Measurements from ENCODE around the gene SPP2.

Gene SPP2

DNA sequence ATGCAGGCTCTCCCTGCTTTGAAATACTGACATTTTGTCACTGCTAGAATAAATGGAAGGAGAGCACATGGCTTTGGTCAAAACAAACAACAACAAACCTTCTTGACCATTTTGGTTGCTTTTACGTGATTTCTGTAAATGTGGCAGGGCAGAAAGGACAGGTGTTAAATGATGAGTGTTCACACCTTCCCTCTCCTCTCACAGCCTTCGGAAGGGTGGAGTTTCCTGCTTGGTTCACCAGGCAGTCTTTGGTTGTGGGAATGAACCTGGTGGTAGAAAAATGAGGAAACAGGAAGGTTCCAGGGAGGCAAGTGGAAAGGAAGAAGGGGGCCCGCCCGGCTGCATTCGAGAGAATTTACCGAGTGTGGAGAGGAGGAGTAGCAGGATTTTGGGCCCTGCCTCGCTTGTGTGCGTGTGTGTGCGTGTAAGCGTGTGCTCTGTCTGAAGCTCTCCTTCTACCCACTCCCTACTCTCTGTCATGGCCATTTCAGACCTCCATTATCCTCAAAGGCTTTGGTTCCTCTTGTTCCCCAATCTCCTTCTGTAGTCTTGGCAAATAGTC, 23.7 kb upstream of the SPP2 start:
- ATAC-seq (replicated peaks) (no peak), DNase-seq (no peak)
- Mint-ChIP-seq H3K27ac (no peak overlapping the region), H3K27me3 (peaks cover 30 to 38% of the 10 kb centered on the region in 2 donors), H3K4me3 (no peak overlapping the region), H3K36me3 (peaks cover 0 to 5% of the 10 kb centered on the region in 2 donors), H3K9me3 (peaks cover 0 to 4% of the 10 kb centered on the region in 2 donors), H3K4me1 (peaks cover 6 to 19% of the 10 kb centered on the region in 2 donors)

DNA sequence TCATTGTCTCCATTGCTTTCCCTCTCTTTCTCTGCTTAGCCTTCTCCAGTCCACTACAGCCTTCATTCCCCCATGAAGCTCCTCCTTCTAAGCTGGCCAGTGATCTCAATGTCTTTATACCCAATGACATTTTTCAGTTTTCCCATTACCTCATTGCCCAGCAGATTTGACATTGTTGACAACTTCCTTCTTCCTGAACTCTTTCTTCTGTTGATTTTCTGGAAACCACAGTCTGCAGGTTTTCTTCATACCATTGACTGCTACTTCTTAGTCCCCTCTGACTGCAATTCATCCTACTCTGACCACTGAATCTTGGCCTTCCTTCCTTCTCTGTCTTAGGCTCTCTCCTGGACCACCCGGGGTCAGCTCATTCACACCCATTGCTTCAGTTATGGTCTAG, 22.9 kb upstream of the SPP2 start:
- H3K4me1 Mint-ChIP-seq: peaks cover 6 to 19% of the 10 kb centered on the region in 2 donors
- H3K27ac Mint-ChIP-seq: no peak overlapping the region
- no peak for ATAC-seq (replicated peaks)
- H3K27me3 Mint-ChIP-seq: peaks cover 33 to 38% of the 10 kb centered on the region in 2 donors
- no peak overlapping the region for H3K4me3 Mint-ChIP-seq
- H3K36me3 Mint-ChIP-seq: peaks cover 0 to 5% of the 10 kb centered on the region in 2 donors
- H3K9me3 Mint-ChIP-seq: peaks cover 0 to 6% of the 10 kb centered on the region in 2 donors
- DNase-seq: no peak

DNA sequence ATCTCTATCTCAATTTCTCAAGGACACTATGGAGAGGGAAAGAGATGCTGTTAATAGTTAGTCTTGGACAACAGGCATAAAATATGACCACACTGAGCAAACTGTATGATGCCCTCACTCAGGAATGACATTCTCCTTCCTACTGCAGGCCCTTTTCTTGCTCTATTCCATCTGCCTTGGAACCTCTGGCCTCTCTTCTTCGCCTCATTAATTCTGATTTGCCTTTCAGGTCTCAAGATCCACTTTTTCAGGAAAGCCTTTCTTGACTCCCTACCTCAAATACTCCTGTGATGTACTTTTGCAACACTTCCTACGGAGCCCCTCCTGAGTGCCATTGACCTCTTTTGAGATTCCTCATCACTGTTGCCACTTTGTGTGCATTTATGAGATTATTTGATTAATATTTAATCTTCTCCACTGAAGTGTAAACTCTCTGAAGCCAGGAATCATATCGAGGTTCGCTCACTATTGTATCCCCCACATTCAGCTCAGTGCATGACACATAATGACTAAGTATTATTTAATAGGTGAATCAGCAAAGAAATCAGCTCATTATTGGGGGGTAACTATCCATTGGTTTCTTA, 21.3 kb upstream of the SPP2 start:
- H3K36me3 Mint-ChIP-seq: peaks cover 5% of the 10 kb centered on the region in 2 donors
- H3K27ac Mint-ChIP-seq: no peak overlapping the region
- H3K4me1 Mint-ChIP-seq: peaks cover 6 to 19% of the 10 kb centered on the region in 2 donors
- H3K4me3 Mint-ChIP-seq: no peak overlapping the region
- peaks cover 39 to 46% of the 10 kb centered on the region in 2 donors for H3K27me3 Mint-ChIP-seq
- no peak for DNase-seq
- no peak for ATAC-seq (replicated peaks)
- peaks cover 10% of the 10 kb centered on the region in 2 donors for H3K9me3 Mint-ChIP-seq

DNA sequence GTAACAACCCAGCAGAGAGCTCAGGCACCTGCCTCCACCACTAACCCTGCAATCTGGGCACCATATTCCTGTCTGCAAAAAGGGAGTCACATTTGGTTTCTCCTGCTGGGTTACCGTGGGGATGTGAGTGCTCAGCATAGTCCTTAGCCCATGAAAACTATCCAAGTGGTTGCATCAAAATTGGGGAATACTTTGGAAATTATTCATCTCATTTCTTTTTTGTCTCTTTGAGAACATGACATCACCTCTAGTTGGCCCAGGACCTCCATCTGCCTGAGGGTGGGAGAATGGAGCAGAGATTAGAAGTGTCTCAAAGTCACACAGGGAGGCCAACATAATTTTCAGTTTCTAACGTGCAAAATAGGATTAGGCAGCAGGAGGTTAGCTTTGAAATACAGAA, 19.3 kb upstream of the SPP2 start:
- Mint-ChIP-seq H3K27ac (no peak overlapping the region), H3K4me1 (peaks cover 1 to 5% of the 10 kb centered on the region in 2 donors), H3K9me3 (peaks cover 15 to 18% of the 10 kb centered on the region in 2 donors), H3K36me3 (peaks cover 5% of the 10 kb centered on the region in 2 donors), H3K4me3 (no peak overlapping the region), H3K27me3 (peaks cover 52 to 64% of the 10 kb centered on the region in 2 donors)
- no peak for ATAC-seq (replicated peaks)
- DNase-seq: no peak

DNA sequence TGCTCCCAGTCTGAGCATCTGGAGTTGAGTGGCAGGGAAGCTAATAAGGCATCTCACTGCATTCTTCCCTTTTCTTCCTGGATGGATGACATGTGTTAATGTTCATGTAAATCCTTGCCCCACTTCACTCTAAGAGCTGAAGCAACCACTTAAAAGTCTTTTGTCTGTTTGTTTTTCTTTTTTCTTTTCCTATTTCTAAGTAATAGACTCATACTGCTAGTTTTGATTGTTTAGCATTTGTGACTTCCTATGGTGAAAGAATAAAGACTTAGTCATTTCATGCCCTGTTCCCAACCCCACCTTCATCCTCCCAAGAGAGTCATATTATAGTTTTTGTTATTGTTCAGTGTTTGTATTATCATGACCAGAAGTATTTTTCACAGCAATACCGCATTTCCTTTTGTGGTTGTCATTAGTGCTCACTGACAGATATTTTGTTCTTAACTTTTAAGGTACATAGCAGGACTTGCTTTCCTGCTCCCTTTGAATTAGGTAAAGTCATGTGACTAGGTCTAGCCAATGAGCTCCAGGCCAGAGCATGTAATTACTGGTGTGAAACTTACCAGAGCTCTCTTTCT, 18.1 kb upstream of the SPP2 start:
- H3K27ac Mint-ChIP-seq: no peak overlapping the region
- no peaks in the 10 kb centered on the region for H3K4me1 Mint-ChIP-seq
- H3K9me3 Mint-ChIP-seq: peaks cover 15 to 22% of the 10 kb centered on the region in 2 donors
- peaks cover 51 to 74% of the 10 kb centered on the region in 2 donors for H3K27me3 Mint-ChIP-seq
- H3K36me3 Mint-ChIP-seq: peaks cover 5 to 8% of the 10 kb centered on the region in 2 donors
- no peak overlapping the region for H3K4me3 Mint-ChIP-seq
- no peak for DNase-seq
- no peak for ATAC-seq (replicated peaks)

DNA sequence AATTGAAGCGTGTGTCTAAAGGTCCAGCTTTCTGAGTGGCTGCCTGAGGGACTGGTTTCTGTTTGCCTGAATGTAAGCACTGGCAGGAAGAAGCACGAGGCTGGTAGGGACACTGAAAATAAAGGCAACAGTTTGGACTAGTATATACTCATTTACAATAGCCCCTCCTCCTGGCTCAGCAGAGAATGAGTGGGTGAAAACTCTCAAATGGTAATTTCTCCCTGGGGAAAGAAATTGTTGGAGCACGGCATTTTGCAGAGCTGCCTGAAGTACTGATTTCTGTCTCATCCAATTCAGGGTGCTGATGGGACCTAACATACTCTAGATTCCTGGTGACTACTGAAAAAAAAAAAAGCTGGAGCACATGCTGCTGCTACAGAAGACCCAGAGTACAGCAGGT, 17.3 kb upstream of the SPP2 start:
- peaks cover 15 to 22% of the 10 kb centered on the region in 2 donors for H3K9me3 Mint-ChIP-seq
- no peak overlapping the region for H3K4me3 Mint-ChIP-seq
- no peak overlapping the region for H3K27ac Mint-ChIP-seq
- ATAC-seq (replicated peaks) (no peak), DNase-seq (no peak)
- peaks cover 5 to 8% of the 10 kb centered on the region in 2 donors for H3K36me3 Mint-ChIP-seq
- H3K27me3 Mint-ChIP-seq: peaks cover 48 to 71% of the 10 kb centered on the region in 2 donors
- H3K4me1 Mint-ChIP-seq: no peaks in the 10 kb centered on the region

DNA sequence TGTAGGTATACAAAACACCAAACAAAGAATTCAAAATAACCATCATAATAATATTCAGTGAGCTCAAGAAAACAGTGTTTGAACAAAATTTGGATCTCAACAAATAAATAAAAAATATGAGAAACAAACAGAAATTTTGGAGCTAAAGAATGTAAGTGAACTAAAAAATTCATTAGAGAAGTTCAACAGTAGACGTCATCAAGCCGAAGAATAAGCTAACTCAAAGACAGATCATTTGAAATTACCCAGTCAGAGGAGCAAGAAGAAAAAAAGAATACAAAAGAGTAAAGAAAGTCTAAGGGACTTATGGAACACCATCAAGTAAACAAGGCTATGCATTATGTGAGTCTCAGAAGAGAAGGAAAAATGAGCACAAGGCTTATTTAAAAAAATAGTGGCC, 16.6 kb upstream of the SPP2 start:
- no peak for DNase-seq
- ATAC-seq (replicated peaks): no peak
- H3K9me3 Mint-ChIP-seq: peaks cover 19 to 25% of the 10 kb centered on the region in 2 donors
- H3K36me3 Mint-ChIP-seq: peaks cover 5 to 8% of the 10 kb centered on the region in 2 donors
- peaks cover 49 to 72% of the 10 kb centered on the region in 2 donors for H3K27me3 Mint-ChIP-seq
- no peaks in the 10 kb centered on the region for H3K4me1 Mint-ChIP-seq
- H3K27ac Mint-ChIP-seq: no peak overlapping the region
- no peak overlapping the region for H3K4me3 Mint-ChIP-seq

DNA sequence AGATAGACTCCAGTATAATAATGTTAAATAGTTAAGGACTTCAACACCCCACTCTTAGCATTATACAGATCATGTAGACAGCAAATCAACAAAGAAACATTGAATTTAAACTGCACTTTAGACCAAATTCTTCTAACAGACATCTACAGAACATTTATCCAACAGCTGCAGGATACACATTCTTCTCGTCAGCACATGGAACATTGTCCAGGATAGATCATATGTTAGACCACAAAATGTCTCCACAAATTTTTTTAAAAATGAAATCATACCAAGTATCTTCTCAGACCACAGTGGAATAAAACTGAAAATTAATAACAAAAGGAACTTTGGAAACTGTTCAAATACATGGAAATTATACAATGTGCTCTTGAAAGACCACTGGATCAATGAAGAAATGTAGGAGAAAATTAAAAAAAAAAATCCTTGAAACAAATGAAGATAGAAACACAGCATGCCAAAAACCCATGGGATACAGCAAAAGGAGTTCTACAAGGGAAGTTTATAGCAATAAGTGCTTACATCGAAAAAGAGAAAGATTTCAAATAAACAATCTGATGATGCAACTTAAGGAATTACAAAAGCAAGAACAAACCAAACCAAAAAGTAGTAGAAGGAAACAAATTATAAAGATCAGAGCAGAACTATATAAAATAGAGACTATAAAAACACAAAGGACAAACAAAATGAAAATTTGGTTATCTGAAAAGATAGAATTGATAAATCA, 12.3 kb upstream of the SPP2 start:
- H3K4me1 Mint-ChIP-seq: no peaks in the 10 kb centered on the region
- H3K36me3 Mint-ChIP-seq: peaks cover 5 to 9% of the 10 kb centered on the region in 2 donors
- H3K27ac Mint-ChIP-seq: no peak overlapping the region
- no peak for ATAC-seq (replicated peaks)
- peaks cover 47 to 65% of the 10 kb centered on the region in 2 donors for H3K27me3 Mint-ChIP-seq
- H3K4me3 Mint-ChIP-seq: no peak overlapping the region
- peaks cover 18 to 21% of the 10 kb centered on the region in 2 donors for H3K9me3 Mint-ChIP-seq
- DNase-seq: no peak

DNA sequence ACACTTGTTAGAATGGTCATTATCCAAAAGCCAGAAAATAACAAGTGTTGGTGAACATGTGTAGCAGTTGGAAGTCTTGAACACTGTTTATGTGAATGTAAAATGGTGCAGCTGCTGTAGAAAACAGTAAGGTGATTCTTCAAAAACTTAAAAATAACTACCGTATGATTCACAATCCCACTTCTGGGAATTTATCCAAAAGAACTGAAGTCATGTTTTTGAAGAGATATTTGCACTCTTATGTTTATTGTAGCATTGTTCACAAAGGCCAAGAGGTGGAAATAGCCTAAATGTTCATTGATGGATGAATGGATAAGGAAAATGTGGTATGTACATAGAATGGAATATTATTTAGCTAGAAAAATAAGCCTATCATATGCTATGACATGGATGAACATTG, 6.3 kb upstream of the SPP2 start:
- Mint-ChIP-seq H3K9me3 (no peaks in the 10 kb centered on the region), H3K36me3 (peaks cover 0 to 1% of the 10 kb centered on the region in 2 donors), H3K27me3 (peaks cover 35 to 39% of the 10 kb centered on the region in 2 donors), H3K4me3 (no peak overlapping the region), H3K4me1 (no peaks in the 10 kb centered on the region), H3K27ac (no peak overlapping the region)
- ATAC-seq (replicated peaks): no peak
- DNase-seq: no peak

DNA sequence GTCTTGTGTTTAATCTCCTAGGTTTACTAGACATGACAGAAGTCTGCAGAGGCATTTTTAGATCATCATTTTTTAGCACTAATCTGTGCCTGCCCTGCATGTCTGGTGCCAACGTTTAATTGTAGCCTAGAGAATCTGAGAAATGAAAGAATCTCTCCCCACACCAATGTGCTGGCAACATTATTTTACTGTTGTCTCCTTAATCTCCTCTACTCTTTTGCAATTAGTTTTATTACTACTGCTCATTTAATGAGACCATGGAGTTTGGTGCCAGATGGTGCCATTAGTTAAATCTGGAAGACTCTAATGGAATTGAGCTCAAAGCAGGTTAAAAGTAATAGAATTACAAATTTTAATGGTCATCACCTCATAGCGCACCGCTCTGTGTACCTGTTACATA, 4.0 kb upstream of the SPP2 start:
- peaks cover 22 to 31% of the 10 kb centered on the region in 2 donors for H3K27me3 Mint-ChIP-seq
- H3K4me1 Mint-ChIP-seq: no peaks in the 10 kb centered on the region
- H3K27ac Mint-ChIP-seq: no peak overlapping the region
- H3K4me3 Mint-ChIP-seq: no peak overlapping the region
- DNase-seq (no peak), ATAC-seq (replicated peaks) (no peak)
- H3K9me3 Mint-ChIP-seq: no peaks in the 10 kb centered on the region
- H3K36me3 Mint-ChIP-seq: no peaks in the 10 kb centered on the region

DNA sequence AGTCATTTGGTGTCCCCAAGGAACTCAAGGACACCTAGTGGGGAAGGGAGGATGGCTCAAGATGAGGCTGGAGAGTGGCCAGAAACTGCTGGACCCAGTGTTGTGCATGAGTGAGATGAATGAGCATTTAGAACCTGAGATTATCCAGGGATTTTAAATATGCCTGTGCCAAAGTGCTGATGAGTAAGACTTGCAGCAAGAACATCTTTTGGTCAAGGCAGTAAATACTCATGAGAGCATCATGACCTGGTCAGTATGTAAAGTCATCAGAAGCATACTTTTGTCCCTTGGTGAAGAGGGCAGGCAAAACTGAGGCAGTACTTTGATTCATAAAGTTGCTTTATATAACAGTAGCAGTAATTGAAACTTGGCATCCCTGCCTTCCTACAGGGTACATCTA, 3.1 kb upstream of the SPP2 start:
- DNase-seq: no peak
- Mint-ChIP-seq H3K36me3 (no peaks in the 10 kb centered on the region), H3K4me3 (no peak overlapping the region), H3K27me3 (peaks cover 30 to 34% of the 10 kb centered on the region in 2 donors), H3K27ac (no peak overlapping the region), H3K9me3 (no peaks in the 10 kb centered on the region), H3K4me1 (no peaks in the 10 kb centered on the region)
- no peak for ATAC-seq (replicated peaks)

DNA sequence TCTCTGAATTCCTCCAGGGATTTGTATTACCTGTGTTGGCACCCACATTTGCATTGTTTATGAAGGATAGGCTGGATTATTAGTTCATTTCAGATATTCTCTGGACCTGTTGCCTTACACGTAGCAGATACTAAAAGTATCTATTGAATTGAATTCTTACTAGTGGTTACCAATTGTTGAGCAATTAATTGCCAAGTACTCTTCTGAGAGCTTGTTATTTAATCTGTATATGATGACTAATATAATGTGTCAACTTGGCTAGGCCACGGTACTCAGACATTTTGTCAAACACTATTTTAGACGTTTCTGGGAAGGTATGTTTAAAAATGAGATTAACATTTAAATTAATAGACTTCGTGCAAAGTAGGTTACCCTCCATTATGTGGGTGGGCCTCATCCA, 2.5 kb upstream of the SPP2 start:
- Mint-ChIP-seq H3K4me1 (no peaks in the 10 kb centered on the region), H3K27me3 (peaks cover 37 to 38% of the 10 kb centered on the region in 2 donors), H3K27ac (no peak overlapping the region), H3K9me3 (no peaks in the 10 kb centered on the region), H3K36me3 (no peaks in the 10 kb centered on the region), H3K4me3 (no peak overlapping the region)
- DNase-seq: no peak
- ATAC-seq (replicated peaks): no peak

DNA sequence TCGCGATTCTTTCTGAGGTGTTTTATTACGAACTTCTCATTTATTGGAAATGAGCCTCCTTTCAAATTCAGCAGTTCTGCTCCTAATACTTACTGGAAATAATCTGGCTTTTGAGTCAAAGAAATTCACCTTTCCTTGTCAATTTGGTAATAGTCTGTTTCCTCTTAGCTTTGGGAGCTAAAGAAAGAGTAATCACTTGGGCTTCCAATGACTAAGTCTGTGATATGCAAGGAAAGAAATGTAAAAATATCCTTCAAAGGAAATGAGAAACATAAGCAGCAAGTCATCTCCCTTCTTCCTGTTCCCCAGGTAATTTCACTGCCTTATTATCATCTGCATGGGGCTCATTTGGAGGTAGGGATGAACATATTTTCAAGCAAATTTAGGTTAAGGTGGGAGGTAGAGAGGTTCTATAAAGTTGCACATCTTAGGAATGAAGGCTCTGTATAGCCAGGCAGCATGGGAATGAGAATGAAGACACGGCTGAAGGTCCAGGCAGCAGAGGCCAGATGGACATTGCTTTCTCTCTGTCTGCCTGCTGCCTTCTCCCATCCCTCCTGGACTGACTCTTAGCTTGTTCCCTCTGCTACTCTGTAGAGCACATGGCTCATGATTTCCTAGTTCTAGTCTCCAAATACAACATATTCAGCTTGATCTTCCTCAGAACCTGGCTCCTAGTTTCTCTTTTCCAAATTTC, 1.0 kb downstream of the SPP2 start:
- Mint-ChIP-seq H3K4me3 (no peak overlapping the region), H3K27ac (no peak overlapping the region), H3K9me3 (no peaks in the 10 kb centered on the region), H3K36me3 (no peaks in the 10 kb centered on the region), H3K27me3 (peaks cover 43 to 53% of the 10 kb centered on the region in 2 donors), H3K4me1 (no peaks in the 10 kb centered on the region)
- DNase-seq (no peak), ATAC-seq (replicated peaks) (no peak)

DNA sequence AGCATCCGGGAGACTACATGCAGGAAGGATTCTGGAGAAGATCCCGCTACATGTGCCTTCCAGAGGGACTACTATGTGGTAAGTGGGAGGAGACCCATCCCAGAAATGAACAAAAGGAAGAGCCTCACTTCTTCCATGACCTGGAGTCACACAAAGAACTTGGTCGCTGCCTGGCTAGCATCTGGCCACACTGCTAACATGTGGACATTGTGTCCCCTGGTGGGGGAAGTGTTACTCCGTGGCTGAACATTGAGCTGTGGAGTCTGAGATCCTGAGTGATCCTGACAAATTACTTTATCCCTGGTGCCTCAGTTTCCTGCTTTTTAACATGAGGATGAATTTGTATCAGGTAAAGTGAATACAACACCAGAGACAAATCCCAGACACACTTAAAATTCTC, 8.4 kb downstream of the SPP2 start:
- no peak overlapping the region for H3K4me3 Mint-ChIP-seq
- H3K27ac Mint-ChIP-seq: no peak overlapping the region
- H3K27me3 Mint-ChIP-seq: peaks cover 42 to 55% of the 10 kb centered on the region in 2 donors
- no peak for DNase-seq
- ATAC-seq (replicated peaks): no peak
- no peaks in the 10 kb centered on the region for H3K4me1 Mint-ChIP-seq
- no peaks in the 10 kb centered on the region for H3K9me3 Mint-ChIP-seq
- H3K36me3 Mint-ChIP-seq: peaks cover 0 to 4% of the 10 kb centered on the region in 2 donors

Measured in stimulated activated naive B cell treated with anti-CD40 and anti-IgM and Interleukin-4, amounts not matched to agents 10 μg/mL and 1 μg/mL and 100 μg/mL, for 72 hours (primary cell).